Brain microvascular endothelial cell (primary cell): Measurements from ENCODE around the gene SYNDIG1L.
A peak's percentile ranks its signal among the peaks of the same experiment; 100 is the strongest.

Experiments
- DNase-seq: peaks from one replicate; pipeline ENCODE4 v3.0.0-alpha.2; 2020
- H3K27ac ChIP-seq: fragments of 250-450 bp; sonication (Bioruptor Pico); 2 replicates; pipeline ENCODE4 v1.5.1; 2020; ENCODE audit warnings: mild to moderate bottlenecking, moderate library complexity
- H3K27me3 ChIP-seq: fragments of 250-450 bp; sonication (Bioruptor Pico); replicated peaks from 2 replicates; pipeline ENCODE4 v1.5.1; 2020; ENCODE audit warnings: mild to moderate bottlenecking
- H3K36me3 ChIP-seq: fragments of 250-450 bp; sonication (Bioruptor Pico); replicated peaks from 2 replicates; pipeline ENCODE4 v1.5.1; 2020; ENCODE audit warnings: mild to moderate bottlenecking
- H3K4me3 ChIP-seq: 2 replicates; pipeline ENCODE4 v1.5.1; 2011; ENCODE audit warnings: low read depth, mild to moderate bottlenecking, control low read depth, low read length, moderate library complexity
- in situ Hi-C: cut with HindIII; loops from 2 replicates; pipeline ENCODE4 v1.10.0; 2017; ENCODE audit warnings: low sequenced_read_pairs, low pct_ligation_motif_present
- TF ChIP-seq, protein P1 (sequence below): IDR thresholded peaks from 2 replicates; pipeline ENCODE4 v1.5.1; 2011; ENCODE audit warnings: low read depth, mild to moderate bottlenecking, moderate library complexity, low read length, control low read depth, inconsistent platforms; ENCODE audit errors: missing control alignments

Gene SYNDIG1L

DNA sequence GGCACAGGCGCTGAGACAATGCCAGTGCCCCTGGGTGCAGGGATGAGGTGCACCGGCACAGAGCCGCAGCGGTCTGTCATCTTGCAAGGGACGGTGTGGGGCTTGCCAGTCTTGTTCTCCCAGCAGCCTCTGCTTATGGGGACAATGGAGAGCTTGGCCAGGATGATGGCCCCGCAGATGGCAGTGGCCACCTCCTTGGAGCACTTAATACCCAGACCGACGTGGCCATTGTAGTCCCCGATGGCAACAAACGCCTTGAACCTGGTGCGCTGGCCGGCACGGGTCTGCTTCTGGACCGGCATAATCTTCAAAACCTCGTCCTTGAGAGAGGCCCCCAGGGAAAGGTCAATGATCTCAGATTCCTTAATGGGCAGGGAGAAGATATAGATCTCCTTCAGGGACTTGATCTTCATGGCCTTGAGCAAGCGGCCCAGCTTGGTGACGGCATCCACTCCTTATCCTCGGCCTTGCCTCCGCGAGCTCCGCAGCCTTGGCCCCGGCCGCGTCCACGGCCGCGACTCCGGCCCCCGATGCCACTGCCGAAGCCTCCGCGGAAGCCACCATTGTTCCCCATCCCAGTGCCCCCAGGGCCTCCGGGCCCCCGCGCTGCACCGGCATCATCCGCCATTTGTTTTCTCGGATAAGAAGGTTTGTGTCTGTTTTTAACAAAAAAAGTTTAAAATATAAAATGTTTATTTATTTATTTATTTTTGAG is 47.9 kb downstream of the SYNDIG1L start:
- no peaks in the 10 kb centered on the region for H3K36me3 ChIP-seq
- no peak for DNase-seq
- TF ChIP-seq, protein P1, sequence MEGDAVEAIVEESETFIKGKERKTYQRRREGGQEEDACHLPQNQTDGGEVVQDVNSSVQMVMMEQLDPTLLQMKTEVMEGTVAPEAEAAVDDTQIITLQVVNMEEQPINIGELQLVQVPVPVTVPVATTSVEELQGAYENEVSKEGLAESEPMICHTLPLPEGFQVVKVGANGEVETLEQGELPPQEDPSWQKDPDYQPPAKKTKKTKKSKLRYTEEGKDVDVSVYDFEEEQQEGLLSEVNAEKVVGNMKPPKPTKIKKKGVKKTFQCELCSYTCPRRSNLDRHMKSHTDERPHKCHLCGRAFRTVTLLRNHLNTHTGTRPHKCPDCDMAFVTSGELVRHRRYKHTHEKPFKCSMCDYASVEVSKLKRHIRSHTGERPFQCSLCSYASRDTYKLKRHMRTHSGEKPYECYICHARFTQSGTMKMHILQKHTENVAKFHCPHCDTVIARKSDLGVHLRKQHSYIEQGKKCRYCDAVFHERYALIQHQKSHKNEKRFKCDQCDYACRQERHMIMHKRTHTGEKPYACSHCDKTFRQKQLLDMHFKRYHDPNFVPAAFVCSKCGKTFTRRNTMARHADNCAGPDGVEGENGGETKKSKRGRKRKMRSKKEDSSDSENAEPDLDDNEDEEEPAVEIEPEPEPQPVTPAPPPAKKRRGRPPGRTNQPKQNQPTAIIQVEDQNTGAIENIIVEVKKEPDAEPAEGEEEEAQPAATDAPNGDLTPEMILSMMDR = no peak
- no peak overlapping the region for H3K4me3 ChIP-seq
- no peaks in the 10 kb centered on the region for H3K27me3 ChIP-seq
- in situ Hi-C loops = no loop called here
- no peak overlapping the region for H3K27ac ChIP-seq

DNA sequence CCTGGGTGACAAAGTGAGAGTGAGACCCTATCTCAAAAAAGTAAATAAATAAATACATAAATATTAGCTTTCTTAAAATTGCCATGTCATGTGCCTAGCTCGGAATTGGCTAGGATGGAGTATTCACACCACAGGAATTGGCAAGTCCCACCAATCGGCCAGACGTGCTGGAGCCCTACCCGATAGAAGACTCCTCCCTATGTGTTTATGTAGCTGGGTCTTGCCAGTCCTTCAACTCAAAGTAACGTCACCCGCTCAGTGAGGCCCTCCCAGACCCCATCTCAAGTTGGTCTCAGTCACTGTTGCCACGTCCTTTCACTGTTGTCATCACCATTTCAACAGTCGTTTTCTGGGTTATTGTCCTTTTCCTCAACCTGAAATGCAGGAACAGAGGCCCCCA is 57.6 kb downstream of the SYNDIG1L start:
- no peak for DNase-seq
- Histone ChIP-seq H3K4me3 (no peak overlapping the region), H3K36me3 (no peaks in the 10 kb centered on the region), H3K27me3 (no peaks in the 10 kb centered on the region), H3K27ac (no peak overlapping the region)
- TF ChIP-seq, protein P1 = no peak
- in situ Hi-C loops = no loop called here

DNA sequence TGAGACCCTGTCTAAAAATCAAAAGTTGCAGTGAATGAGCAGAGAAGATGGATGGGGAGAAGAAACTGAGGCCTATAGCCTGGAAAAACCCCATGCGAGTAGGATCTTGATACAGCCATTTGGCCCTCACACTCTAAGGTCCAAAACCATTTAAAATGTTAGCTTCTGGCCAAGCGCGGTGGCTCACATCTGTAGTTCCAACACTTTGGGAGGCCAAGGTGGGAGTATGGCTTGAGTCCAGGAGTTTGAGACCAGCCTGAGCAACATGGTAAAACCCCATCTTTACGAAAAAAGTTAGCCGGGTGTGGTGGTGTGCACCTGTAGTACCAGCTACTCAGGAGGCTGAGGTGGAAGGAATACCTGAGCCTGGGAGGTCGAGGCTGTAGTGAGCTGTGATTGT is 58.0 kb downstream of the SYNDIG1L start:
- H3K27me3 ChIP-seq = no peaks in the 10 kb centered on the region

DNA sequence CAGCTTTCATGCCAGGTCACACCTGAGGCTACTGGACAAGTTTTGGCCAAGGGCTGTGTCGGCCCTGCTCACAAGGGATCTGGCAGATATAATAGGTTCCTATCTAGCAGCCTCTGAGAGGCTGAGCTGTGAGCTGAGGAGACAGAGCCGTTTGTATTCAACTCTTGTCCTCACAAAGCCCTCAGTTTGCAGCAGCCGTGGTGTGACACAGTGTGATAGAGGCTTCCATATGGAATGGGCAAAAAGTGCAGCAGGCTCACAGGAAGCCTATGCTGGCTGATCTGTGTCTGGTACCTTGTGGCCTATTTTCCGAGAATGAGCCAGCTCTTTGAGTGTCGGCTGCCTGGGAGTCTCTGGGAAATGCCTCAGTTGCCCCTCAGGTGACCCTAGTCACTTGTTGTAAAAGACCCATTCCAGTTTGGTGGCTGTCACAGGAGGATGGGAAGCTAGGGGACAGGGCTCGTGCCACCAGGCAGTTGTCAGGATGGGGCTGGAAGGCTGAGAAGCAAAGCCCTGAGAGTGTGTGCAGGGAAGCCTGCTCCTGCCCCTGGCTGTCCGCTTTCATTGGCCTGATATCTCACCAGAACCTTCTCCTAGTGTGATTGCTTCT is 61.6 kb downstream of the SYNDIG1L start:
- no peaks in the 10 kb centered on the region for H3K36me3 ChIP-seq
- H3K4me3 ChIP-seq = no peak overlapping the region
- TF ChIP-seq, protein P1 = no peak
- no peaks in the 10 kb centered on the region for H3K27me3 ChIP-seq
- no peak for DNase-seq
- in situ Hi-C loops = no loop called here
- no peak overlapping the region for H3K27ac ChIP-seq

More for the DNA sequence above, 58.0 kb downstream of the SYNDIG1L start:
- in situ Hi-C loops = no loop called here
- no peak for DNase-seq
- no peaks in the 10 kb centered on the region for H3K36me3 ChIP-seq
- no peak overlapping the region for H3K4me3 ChIP-seq
- TF ChIP-seq, protein P1 = no peak
- H3K27ac ChIP-seq = no peak overlapping the region

DNA sequence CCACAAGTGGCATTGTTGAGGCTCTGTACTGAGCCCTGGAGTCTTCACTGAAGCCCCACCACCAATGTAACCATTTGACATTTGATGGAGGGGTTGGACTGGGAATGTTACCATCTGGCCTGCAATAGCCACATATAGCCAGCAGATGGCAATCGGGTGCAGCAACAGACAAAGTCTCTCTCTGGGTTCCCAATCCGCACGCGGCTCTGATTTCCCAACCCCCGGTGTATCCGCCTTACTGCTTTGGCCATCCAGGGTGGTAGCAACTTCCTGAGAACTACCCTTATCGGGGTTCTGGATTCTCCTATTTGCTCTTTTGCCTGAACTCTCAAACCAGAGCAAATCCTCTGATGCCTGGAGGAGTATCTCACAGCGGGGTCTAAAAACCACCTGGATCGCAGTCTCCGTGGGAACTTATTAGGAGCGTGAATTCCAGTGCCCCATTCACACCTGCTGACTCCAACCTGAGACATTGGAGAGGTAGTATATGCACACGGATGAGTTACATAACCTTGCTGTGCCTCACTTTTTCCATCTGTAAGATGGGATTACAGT is 63.6 kb downstream of the SYNDIG1L start:
- TF ChIP-seq, protein P1 = peak; percentile 99
- Histone ChIP-seq H3K4me3 (no peak overlapping the region), H3K27ac (no peak overlapping the region), H3K27me3 (no peaks in the 10 kb centered on the region), H3K36me3 (no peaks in the 10 kb centered on the region)
- in situ Hi-C loops = no loop called here
- DNase-seq = peak; percentile 72

DNA sequence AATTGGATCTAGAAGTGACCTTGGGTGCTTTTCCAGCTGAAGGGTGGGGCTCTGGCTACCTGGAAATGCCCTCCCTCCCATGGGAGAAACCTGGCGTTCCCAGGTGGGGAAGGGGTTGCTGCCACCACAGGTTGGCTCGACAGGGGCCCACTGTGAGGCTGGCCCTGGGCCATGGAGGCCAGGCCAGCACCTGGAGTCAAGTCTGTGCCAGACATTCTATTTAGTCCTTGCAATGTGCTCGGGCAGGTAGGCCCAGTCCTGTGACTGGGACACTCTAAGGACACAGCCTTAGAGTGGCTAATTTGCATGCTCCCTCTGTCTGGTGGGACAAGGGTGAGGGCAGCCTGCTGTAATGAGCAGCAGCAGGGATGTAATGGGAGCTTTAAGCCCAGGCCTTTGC is 65.8 kb downstream of the SYNDIG1L start:
- H3K36me3 ChIP-seq = no peaks in the 10 kb centered on the region
- no peak for DNase-seq
- in situ Hi-C loops = no loop called here
- H3K27ac ChIP-seq = no peak overlapping the region
- no peaks in the 10 kb centered on the region for H3K27me3 ChIP-seq
- TF ChIP-seq, protein P1 = no peak
- no peak overlapping the region for H3K4me3 ChIP-seq
